Measurements from ENCODE around the gene ASCL2. TPM values are rescaled to one million over a fixed set of nuclear protein-coding genes. Genes with fewer than 3 reads are reported as not detected.
A peak's percentile ranks its signal among the peaks of the same experiment; 100 is the strongest.

Gene ASCL2
- total RNA-seq, 4 donors from 2014 or later, result 0.27 TPM; not detected in 3

GRCh38 chr11:2271327-2272227, 1.2 kb upstream of the ASCL2 start:
- H3K27me3 ChIP-seq, result peaks cover 95% of the 10 kb centered on the region
- peaks cover 0 to 31% (median 14%) of the 10 kb centered on the region in 3 donors for H3K4me1 ChIP-seq
- no peaks in the 10 kb centered on the region for H3K36me3 ChIP-seq
- H3K9me3 ChIP-seq, result no peaks in the 10 kb centered on the region
- WGBS, 2 donors (ENCODE audit: low coverage in 1 of 2), result 18% methylated on average over 9 of the region's 45 CpGs; no CpG with 5 or more reads in 1 of the 2 donors
- peak overlapping the region in 1 of 2 donors; percentile 52 for H3K4me3 ChIP-seq
- H3K27ac ChIP-seq, result no peak overlapping the region
- ATAC-seq, result no peak
- no peak for TF ChIP-seq POLR2AphosphoS5 (IDR thresholded peaks at IDR 0.05)
- TF ChIP-seq EP300 (IDR thresholded peaks at IDR 0.05), result no peak
- no peak for TF ChIP-seq CTCF (IDR thresholded peaks at IDR 0.05)
- TF ChIP-seq POLR2A (IDR thresholded peaks at IDR 0.05), result no peak

DNA sequence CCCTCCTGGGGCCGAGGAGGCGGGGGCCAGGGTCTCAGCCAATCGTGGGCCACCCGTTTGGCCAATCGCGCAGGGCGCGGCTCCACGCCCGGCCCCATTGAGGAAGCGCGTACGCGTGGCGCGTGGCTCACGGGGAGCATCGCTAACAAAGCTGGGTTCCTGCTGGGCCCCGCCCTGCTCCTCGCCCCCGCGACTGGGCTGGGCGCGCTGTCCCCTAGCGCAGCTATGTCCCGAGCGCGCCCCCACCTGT, 614 bp upstream of the ASCL2 start:
- WGBS, 2 donors (ENCODE audit: low coverage in 1 of 2), result no CpG with 5 or more reads among the region's 28 CpGs
- H3K27me3 ChIP-seq, result peaks cover 92% of the 10 kb centered on the region
- H3K9me3 ChIP-seq, result no peaks in the 10 kb centered on the region
- H3K36me3 ChIP-seq, result no peaks in the 10 kb centered on the region
- H3K27ac ChIP-seq, result no peak overlapping the region
- peak overlapping the region in 1 of 2 donors; percentile 52 for H3K4me3 ChIP-seq
- no peak for TF ChIP-seq EP300 (IDR thresholded peaks at IDR 0.05)
- TF ChIP-seq POLR2A (IDR thresholded peaks at IDR 0.05), result no peak
- no peak for TF ChIP-seq CTCF (IDR thresholded peaks at IDR 0.05)
- TF ChIP-seq POLR2AphosphoS5 (IDR thresholded peaks at IDR 0.05), result no peak
- ATAC-seq, result peak; percentile 35
- H3K4me1 ChIP-seq, result peaks cover 0 to 31% (median 14%) of the 10 kb centered on the region in 3 donors

DNA sequence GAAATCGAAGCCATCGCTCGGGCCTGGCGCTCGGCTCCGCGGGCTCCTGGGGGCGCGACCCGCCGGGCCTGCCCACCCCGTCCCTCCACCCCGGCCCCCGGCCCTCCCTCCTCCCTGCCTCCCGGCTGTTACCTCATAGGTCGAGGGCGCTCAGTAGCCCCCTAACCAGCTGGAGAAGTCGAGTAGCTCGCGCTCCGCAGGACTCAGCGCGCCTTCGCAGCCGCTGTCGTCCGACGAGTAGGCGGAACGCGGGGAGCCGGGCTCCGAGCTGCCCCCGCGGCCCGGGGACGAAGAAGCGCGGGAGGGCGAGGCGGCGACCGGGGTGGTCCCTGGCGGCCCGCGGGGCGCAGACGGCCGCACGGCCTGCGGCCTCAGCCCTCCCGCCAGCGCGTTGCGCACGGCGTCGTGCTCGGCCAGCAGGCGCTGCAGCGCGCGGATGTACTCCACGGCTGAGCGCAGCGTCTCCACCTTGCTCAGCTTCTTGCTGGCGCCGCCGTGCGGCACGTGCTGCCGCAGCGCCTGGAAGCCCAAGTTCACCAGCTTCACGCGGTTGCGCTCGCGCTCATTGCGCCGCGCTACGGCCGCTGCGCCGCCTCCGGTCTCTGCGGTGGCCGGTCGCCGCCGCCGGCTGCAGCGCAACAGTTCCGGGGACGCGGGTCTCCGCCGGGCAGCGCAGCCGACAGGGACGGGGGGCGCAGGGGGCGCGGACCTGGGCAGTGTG, 627 bp downstream of the ASCL2 start:
- ATAC-seq, result no peak
- peak in 1 of 4 experiments; percentile 18 for TF ChIP-seq CTCF (IDR thresholded peaks at IDR 0.05)
- TF ChIP-seq POLR2A (IDR thresholded peaks at IDR 0.05), result no peak
- WGBS, 2 donors (ENCODE audit: low coverage in 1 of 2), result no CpG with 5 or more reads among the region's 104 CpGs
- Histone ChIP-seq H3K4me3 (peak overlapping the region; percentile 1 to 52), H3K4me1 (peaks cover 0 to 31% (median 14%) of the 10 kb centered on the region in 3 donors), H3K27ac (peak overlapping the region in 2 of 4 donors; percentile 16 to 35), H3K9me3 (no peaks in the 10 kb centered on the region), H3K36me3 (no peaks in the 10 kb centered on the region), H3K27me3 (peaks cover 79% of the 10 kb centered on the region)

- H3K9me3 ChIP-seq, result no peaks in the 10 kb centered on the region
- peak; percentile 26 for ATAC-seq
- no peaks in the 10 kb centered on the region for H3K36me3 ChIP-seq
- H3K4me1 ChIP-seq, result peaks cover 0 to 31% (median 14%) of the 10 kb centered on the region in 3 donors
- peak overlapping the region; percentile 1 to 52 for H3K4me3 ChIP-seq
- TF ChIP-seq POLR2A (IDR thresholded peaks at IDR 0.05) (no peak), POLR2AphosphoS5 (IDR thresholded peaks at IDR 0.05) (no peak), CTCF (IDR thresholded peaks at IDR 0.05) (no peak), EP300 (IDR thresholded peaks at IDR 0.05) (no peak)
- peak overlapping the region in 2 of 4 donors; percentile 16 to 35 for H3K27ac ChIP-seq
- peaks cover 71% of the 10 kb centered on the region for H3K27me3 ChIP-seq
- no CpG with 5 or more reads among the region's 89 CpGs for WGBS, 2 donors (ENCODE audit: low coverage in 1 of 2)
These were observed 1.4 kb downstream of the ASCL2 start for GRCh38 chr11:2268729-2269600.
